ENCODE measurements around the gene OTULINL.
A peak's percentile ranks its signal among the peaks of the same experiment; 100 is the strongest.

OTULINL gene

GRCh38 chr5:14577079-14577725 lies 4.4 kb upstream of the OTULINL start:
- no peak for DNase-seq

GRCh38 chr5:14577971-14578370 lies 3.6 kb upstream of the OTULINL start:
- no peak for DNase-seq

- DNase-seq, result no peak
Observed at GRCh38 chr5:14579246-14579645, 2.3 kb upstream of the OTULINL start.

- no peak for DNase-seq
Observed at GRCh38 chr5:14579731-14580397, 1.7 kb upstream of the OTULINL start.

GRCh38 chr5:14580398-14581034 lies 1.1 kb upstream of the OTULINL start:
- DNase-seq, result no peak

- DNase-seq, result peak; percentile 88
Observed at GRCh38 chr5:14581891-14582796, 552 bp downstream of the OTULINL start.

GRCh38 chr5:14582797-14583137 lies 1.2 kb downstream of the OTULINL start:
- DNase-seq, result no peak

GRCh38 chr5:14584848-14585247 lies 3.3 kb downstream of the OTULINL start:
- DNase-seq, result no peak

- DNase-seq, result no peak
Observed at GRCh38 chr5:14587150-14587549, 5.6 kb downstream of the OTULINL start.

GRCh38 chr5:14588145-14588544 lies 6.6 kb downstream of the OTULINL start:
- DNase-seq, result no peak

GRCh38 chr5:14588758-14589543 lies 7.4 kb downstream of the OTULINL start:
- no peak for DNase-seq

- no peak for DNase-seq
Observed at GRCh38 chr5:14590949-14591348, 9.4 kb downstream of the OTULINL start.

- DNase-seq, result no peak
Observed at GRCh38 chr5:14591548-14591947, 10.0 kb downstream of the OTULINL start.

GRCh38 chr5:14593326-14594021 lies 11.9 kb downstream of the OTULINL start:
- DNase-seq, result peak; percentile 28

GRCh38 chr5:14594378-14595074 lies 12.9 kb downstream of the OTULINL start:
- no peak for DNase-seq

- DNase-seq, result peak; percentile 57
Observed at GRCh38 chr5:14595189-14595588, 13.6 kb downstream of the OTULINL start.

- no peak for DNase-seq
Observed at GRCh38 chr5:14595891-14596290, 14.3 kb downstream of the OTULINL start.

GRCh38 chr5:14597080-14597479 lies 15.5 kb downstream of the OTULINL start:
- DNase-seq, result no peak

GRCh38 chr5:14598225-14598624 lies 16.6 kb downstream of the OTULINL start:
- DNase-seq, result no peak

- no peak for DNase-seq
Observed at GRCh38 chr5:14599476-14600127, 18.0 kb downstream of the OTULINL start.

GRCh38 chr5:14600846-14601245 lies 19.3 kb downstream of the OTULINL start:
- DNase-seq, result no peak
